SIG-M5 treated with dmso at 0.1 percent for 504 hours (cell line): ENCODE results near the gene PACRG.
"Not testable (repeated sequence)": the region's sequence is repeated elsewhere in the genome, so short reads cannot be mapped to it uniquely, and the experiment has no call there.

Experiments used
- DNase-seq: peaks from one replicate; lab custom pipeline; 2025; ENCODE audit not compliant: unreplicated experiment; lab: John Stamatoyannopoulos, UW

The PACRG gene

GRCh38 chr6:162922563-162923166 lies 194.9 kb downstream of the PACRG start:
- DNase-seq, result no peak

DNA sequence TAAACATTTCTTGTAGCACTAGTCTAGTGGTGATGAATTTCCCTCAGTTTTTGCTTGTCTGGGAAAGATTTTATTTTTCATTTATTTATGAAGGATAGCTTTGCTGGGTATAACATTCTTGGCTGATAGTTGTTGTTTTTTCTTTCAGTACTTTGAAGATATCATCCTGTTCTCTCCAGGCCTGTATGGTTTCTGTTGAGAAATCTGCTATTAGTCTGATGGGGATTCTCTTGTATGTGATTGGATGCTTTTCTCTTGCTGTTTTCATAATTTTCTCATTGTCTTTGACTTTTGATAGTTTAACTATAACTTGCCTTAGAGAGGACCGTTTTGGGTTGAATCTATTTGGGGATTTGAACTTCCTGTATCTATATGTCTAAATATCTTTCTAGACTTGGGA lies 207.1 kb downstream of the PACRG start:
- no peak for DNase-seq

DNA sequence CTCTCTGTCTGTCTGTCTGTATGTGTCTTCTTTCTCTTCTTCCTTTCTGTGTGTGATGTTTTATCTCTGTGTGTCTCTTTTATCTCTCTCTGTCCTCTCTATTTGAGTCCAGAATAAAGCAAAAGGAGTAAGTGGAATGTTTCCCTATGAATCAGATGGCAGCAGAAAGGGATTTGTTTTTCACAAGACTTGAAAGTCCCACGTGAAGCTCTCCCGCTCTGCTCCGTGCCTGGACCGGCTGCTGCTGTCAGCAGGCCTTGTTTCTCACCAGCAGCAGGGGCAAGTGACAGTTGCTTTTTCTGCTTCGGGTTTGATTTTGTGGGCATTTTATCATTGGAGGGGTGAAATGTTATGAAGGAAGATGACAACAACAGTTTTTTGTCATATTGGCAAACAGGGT lies 212.7 kb downstream of the PACRG start:
- DNase-seq, result no peak

- no peak for DNase-seq
Observed at GRCh38 chr6:162941128-162941527, 213.4 kb downstream of the PACRG start.

GRCh38 chr6:162942866-162943265 lies 215.1 kb downstream of the PACRG start:
- no peak for DNase-seq

- DNase-seq, result no peak
Observed at GRCh38 chr6:162943369-162943768, 215.6 kb downstream of the PACRG start.

DNA sequence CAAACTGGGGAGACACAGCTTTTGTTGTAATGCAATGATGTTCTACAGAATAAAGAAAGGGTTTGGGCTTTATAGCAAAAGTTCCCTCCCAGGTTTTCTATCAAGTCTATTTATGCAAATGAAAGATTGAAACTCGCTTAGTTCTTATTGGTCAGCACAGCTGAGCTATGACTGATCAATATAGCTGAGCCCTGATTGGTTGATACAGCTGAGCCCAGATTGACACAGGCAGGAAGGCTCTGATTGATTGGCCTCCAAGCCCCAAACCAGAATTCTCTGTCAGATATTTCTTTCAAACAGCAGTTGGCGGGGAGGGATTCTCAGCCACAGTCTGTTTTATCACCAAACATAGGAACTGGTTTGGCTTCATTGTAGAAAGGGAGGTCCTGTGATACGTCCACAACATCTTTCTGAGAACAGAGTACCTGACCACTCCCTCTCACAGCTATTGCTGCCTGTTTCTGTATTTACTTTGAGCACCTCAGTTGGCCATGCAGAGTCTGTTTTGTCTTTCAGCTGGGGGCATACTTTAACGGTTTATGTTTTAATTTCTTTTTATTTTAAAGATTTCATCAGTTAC lies 223.5 kb downstream of the PACRG start:
- DNase-seq, result no peak

DNA sequence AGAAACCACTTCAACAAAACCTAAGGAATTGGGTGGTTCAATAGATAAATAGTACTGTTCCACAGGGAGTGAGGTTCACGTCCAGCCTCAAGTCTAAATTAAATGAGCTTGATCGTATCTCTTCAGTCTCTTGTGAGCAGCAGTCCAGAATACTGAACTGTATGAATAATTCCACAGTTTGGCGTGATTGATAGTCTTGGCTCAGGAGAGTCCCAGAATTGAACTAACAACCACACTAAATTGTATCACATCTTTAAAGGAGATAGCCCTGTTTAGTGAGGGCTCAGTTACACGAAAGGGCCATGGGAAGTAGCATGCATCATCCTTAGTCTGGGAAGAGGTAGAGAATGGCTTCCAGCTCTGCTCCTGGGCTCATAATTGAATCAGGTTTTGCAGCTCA lies 224.6 kb downstream of the PACRG start:
- DNase-seq, result no peak

- DNase-seq, result no peak
Observed at GRCh38 chr6:162957062-162957461, 229.3 kb downstream of the PACRG start.

DNA sequence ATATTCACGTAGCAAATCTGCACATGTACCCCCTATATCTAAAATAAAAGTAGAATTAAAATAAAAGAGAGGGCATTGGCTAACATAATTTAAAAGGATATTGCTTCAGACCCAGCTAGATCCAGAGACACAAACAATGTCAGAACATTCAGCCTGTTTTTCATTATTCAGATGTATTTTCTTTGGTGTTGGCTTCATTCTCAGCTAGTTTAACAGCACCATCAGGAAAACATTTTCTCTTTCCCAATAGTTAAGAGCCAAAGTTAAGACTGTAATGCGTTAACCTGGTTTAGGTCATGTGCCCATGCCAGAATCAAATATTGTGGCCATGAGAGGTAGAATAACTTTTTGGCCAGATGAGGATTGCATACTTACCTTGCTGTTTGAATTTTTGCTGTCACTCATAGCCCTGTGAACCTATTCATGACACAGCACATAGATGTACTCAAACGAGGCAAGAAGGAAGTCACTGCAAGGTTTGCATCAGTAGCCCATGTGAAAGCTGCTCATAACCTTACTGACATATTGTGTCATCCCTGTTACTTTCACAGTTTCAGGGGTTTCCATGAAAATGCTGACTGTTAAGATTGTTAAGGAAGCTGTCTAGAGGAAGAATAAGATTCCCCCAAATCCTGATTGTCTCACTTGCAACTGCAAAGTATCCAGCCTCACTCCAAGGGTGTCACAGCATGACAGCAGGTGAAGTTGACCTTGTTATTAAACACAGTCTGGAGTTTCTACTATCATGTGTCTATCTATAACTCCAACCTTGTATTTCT lies 233.1 kb downstream of the PACRG start:
- no peak for DNase-seq

- no peak for DNase-seq
Observed at GRCh38 chr6:162962093-162962492, 234.3 kb downstream of the PACRG start.

- DNase-seq, result no peak
Observed at GRCh38 chr6:162963861-162964260, 236.1 kb downstream of the PACRG start.

DNA sequence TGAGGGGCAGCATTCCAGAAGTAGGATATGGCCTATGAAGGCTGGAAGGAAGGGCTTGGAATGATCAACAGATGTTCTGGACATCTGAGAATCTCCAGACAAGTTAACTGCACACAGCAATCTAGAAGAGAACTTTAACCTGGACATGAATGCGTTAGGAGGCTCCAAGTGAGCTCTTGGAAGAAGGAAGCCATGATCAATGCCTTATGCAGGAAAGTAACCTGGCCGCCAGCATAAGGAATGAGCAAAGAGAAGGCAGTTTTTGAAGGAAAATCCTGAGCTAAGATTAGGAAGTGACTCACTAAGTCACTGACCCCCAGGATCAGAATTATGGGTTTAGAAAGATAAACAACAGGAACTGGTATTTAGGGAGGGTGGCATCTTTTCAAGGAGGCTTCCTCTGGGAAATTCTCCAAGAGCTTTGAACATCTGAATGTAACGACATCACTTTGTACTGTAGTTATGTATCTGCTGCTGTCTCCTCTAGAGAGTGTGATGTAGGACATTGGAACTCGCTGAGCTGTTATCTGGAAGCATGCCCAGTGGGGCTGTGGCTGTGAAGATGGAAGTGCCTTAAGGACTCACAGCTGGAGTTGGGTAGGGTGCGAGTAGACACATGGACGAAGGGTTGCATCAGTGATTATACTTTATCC lies 236.8 kb downstream of the PACRG start:
- no peak for DNase-seq

- no peak for DNase-seq
Observed at GRCh38 chr6:162965366-162965765, 237.6 kb downstream of the PACRG start.

DNA sequence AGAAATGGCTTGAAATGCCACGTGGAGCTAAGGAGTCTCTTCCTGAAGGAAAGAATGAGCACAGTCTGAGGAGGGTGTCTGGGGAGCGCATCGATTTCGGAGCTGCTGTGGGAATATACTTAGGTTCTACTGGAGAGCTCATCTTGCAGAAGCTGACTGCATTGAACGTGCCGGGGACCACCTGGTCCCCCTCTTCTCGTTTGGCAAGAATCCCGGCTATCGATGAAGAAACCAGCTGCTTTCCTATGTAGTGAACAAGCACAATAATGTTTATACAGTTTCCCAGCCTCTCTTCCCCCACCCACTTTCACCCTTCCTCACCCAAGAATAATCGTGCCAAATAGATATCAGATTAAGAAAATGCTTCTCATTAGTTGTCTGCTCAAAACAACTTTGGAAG lies 242.5 kb downstream of the PACRG start:
- no peak for DNase-seq

- DNase-seq, result no peak
Observed at GRCh38 chr6:162971356-162971755, 243.6 kb downstream of the PACRG start.

DNA sequence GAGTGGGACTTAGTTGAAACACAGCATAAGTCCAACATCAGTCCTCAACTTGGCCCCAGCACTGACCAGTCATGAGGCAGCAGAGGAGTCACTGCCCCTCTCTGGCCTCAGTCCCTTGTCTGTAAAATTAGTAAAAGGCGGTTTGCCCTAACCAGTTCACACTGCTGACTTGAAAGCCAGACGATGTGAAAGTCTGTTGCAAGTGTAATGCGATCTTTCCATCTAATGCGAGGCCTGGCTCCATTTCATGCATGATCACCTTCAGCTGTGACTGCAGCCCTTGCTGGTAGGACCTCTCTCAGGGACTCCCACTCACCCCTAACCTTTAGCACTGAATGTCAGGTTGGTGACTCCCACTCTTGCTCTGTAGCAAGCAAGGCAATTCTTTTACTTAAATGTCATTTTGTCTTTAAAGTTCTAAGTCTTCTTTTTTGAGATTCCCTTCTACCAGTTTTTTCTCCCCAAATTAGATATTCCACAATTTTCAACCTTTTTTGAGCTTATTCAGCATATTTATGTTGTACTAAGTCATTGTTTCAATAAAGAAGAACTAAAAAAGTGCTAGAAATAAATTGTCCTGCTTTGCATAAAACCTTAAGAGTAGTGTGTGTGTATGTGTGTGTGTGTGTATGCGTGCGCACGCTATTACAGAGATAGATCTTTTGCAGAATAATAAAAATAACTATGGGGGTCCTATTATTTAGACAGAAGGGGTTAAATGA lies 245.5 kb downstream of the PACRG start:
- no peak for DNase-seq

DNA sequence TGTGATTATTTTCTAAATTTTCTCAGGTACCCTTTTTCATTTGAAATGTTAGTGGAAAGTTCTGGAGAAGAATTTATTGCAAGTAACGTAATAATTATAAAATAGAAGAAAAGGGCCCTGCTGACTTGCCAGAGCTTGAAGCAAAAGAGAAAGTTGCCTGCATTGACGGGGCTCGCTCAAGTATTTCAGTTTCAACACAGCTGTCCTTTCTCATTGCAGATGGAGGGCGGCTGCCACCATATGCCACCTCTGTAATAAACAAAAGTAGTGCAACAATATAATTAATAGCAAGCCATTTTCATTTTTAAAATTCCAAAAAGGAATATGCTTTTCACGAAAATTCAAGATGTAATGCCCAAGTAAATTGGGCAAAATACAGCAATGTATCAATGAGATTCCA lies 246.2 kb downstream of the PACRG start:
- no peak for DNase-seq

DNA sequence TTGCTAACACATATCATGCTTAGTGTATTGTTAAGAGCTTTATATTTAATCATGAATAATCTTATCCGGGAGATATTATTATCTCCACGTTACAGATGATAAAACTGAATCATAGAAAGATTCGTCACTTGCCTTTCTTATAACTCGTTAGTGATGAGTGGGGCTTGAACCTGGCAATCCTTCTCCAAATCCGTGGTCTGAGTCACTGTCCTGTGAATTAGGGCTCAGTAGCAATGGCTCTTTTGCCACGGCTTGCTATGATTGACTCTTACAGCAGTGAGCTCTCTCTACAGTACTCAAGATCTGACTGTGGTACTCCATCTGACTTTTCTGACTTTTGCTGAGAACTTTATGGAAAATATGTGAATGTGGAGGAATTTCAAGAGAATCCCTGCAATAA lies 246.9 kb downstream of the PACRG start:
- DNase-seq, result no peak

- DNase-seq, result no peak
Observed at GRCh38 chr6:162976141-162976540, 248.4 kb downstream of the PACRG start.

- DNase-seq, result not testable (repeated sequence)
Observed at GRCh38 chr6:162983234-162983633, 255.5 kb downstream of the PACRG start.
